NCI-H82 treated with DMSO at 0.1 percent for 48 hours (cell line): ENCODE data around the gene DAPK2.
"Not testable (repeated sequence)": the region's sequence is repeated elsewhere in the genome, so short reads cannot be mapped to it uniquely, and the experiment has no call there.

Experiments used
- DNase-seq: peaks from one replicate; lab custom pipeline; 2025; ENCODE audit not compliant: unreplicated experiment; lab: John Stamatoyannopoulos, UW

The DAPK2 gene

DNA sequence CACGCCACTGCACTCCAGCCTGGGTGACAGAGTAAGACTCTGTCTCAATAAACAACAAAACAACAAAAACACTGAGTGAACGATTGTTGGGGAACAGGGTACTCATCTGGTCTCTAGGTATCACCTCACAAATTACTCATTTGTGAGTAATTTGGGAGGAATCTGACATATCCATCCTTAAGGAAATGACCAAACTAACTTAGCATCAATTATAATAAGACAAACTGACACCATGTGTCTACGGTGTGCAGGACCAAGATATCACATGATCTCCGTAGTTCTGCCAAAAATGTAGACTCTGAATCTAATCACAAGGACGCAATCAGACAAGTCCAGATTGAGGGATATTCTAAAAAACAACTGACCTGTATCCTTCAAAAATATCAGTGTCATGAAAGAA, 12.0 kb upstream of the DAPK2 start:
- no peak for DNase-seq

DNA sequence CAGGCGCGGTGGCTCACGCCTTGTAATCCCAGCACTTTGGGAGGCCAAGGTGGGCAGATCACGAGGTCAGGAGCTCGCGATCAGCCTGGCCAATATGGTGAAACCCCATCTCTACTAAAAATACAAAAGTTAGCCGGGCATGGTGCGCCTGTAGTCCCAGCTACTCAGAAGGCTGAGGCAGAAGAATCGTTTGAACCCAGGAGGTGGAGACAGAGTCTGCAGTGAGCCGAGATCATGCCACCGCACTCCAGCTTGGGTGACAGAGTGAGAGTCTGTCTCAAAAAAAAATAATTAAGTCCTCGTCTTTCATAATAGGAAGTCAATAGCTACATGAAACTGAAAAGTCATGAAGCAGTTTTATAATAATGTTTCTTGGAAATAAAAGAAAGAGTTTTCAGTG, 7.4 kb upstream of the DAPK2 start:
- DNase-seq: not testable (repeated sequence)

DNA sequence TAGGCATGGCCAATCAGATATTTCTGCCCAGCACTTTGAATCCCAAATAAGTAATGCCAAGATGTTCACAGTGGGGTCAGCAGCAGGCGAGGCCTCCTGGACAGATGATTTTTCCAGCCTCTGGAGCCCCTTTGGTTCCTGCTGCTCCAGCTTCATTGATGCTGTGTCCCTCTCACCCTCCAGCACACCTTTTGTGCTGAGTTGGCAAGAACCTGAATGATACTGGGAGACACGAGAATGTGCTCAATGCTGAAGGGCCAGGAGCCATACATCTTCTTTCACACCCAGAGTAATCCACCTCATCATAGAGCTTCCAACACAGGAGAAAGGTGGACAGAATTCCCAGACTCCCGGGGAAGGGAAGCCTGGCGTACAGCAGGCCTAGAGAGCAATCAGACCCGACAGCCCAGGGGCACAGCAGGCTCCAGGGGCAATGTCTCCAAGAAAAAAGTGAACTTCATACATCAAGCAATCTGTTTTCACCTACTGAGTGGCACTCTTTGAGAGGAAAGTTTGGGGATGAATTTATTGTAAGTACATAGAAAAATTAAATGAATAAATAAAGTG, 6.7 kb upstream of the DAPK2 start:
- DNase-seq: no peak

DNA sequence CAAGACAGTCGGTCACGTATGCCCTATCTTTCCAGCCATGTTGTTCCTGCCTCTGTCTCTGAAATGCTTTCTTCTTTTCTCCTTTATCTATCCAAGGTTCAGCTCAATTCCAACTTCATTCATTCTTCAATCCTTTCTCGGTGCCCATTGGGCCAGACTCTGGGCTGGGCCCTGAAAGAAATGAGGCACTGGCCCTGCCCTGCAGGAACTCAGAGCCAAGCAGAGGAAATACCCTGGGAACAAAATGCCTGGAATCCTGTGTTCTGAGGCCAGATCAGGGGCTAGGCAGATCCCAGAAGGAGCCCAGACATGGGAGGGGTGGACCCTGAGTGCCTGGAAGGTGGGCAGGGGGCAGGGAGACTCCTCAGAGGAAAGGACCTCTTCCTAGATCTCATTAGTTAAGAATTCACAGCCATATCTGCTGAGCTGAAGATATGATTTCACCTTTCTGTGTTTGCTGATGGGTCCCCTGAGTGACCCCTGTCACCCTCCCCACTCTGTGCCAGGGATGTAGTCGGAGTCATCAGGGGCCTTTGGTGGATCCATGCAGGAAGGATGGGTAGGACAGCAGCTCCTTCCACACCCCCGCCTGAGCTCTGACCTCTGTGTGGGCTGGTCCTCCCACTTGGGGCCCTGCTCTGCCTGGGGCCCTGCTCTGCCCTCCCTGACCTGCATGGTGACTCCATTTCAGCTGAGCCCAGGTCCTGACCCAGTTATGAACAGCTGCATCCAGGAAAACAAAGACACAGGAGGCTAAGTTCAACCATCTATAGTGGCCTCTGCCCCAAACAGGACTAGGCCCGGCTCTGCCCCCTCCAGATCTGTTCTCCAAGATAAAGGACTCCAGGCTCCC, 5.3 kb upstream of the DAPK2 start:
- no peak for DNase-seq

DNA sequence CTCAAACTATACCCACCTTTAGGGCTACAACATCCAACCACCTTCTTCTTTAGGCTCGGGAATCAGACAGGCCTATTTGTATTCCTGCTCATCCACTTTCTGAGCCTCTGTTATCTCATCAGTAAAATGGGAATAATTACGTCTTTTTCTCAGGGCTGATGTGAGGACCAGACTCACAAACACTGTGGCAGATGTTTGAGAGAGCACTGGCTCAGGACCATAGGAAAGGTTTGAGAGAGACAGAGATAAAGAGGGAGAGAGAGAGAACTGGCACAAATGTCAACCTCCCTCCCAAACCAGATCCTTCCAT, 4.8 kb upstream of the DAPK2 start:
- DNase-seq: no peak

DNA sequence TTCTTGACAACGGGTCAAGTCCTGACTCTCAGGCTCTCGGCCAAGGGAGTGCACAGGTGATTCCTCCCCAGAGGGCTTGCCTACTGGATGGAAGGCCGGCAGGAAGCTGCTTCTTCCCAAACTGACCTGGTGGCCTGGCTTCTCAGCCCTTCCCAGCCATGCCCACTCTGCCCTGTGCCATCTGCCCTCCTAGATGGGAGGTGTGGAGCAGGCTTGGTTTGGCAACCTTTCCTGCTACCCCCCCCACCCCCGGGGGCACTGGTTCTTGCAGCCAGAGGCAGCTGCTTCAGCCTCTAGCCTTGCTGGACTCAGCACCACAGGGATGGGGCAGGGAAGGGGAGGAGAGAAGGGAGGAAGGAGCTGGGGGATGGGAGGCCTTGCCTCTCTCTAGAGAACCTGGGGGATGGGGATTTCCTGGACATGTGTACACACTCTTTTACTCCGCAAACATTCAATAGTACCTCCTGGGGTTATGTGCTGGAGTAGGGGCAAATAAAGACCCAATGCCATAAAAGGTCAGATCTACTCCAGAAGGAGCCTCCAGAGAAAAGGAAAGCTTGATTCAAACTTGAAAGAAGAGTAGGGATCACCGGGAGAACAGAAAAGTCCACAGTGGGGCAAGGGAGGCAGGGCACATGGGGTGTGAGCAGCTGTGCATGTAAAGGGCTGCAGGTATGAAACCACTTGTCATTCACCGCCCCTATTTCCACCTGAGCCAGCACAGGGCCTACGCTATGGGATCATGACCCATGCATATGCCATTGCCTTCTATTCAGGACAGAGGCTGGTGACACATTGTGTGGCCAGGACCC, 4.2 kb upstream of the DAPK2 start:
- DNase-seq: no peak

DNA sequence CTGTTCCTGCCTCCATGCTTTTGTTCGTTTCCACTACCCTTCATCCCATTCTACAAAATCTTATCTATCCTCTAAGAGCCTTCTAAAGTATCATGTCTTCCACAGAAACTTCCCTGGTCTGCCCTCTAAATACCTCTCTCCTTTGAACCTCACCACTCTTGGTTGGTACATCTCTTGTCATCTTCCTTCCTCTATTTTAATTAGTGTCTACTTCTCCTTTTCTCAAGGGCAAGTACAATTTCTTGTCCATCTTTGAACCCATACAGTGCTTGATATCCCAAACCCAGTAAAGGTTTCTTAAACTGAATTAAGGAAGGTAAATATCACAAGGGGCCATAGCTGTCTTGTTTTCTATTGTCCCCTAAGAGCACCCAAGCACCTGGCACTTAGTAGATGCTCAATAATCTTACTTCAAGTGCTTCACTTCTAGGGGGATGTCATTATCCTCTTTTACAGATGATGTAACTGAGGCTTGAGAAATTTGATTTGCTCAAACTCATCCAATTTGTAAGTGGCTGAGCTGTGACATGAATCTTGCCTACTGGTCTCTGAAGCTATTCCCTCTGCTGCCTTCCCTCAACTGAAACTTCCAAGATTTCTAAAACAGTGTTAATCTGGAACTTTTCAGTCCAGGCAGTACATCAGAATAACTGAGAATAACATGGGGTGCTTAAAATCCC, 2.6 kb upstream of the DAPK2 start:
- no peak for DNase-seq

DNA sequence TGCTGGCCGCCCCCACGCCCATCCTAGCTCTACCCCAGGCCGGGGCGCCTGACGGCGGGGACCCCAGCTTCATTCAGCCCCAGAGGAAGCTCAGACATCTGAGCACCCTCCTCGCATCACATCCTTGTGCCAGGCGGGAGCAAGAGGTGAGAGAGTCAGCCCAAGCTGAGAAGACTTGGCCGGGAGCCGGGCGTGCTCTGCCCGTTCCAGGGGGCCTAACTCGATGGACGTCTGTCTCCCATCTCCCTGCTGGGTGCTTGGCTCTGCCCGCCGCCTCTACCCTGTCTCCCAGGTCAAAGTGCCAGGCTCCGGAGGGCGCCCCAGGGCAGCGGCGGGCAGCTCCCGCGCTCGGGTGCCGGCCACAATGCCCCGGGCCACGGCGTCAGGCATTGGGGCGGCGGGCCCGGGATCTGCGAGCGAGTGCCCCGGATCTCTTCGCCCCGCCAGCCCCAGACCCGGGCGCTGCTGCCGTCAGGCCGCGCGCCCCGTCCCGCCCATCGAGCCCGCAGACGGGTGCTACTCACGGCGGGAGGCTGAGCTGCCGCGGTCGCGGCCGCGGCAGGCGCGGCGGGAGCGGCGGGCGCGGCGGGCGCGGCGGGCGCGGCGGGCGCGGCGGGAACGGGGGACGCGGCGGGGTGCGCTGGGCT, 388 bp downstream of the DAPK2 start:
- no peak for DNase-seq

DNA sequence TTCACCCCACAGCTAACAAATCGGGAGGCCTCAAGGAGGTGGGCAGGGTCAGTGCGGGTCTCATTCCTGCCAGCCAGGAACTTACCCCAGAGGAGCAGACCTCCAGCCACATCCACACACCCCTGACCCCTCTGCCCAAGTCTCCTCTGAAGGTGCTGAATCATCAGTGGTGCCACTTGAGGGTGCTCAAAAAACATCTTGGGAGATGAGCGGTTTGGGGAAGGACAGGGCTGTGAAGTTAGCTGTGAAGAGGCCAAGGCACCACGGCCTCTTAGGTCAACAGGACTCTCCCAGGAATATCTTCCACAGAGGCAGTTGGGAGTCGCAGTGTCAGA, 1.2 kb downstream of the DAPK2 start:
- DNase-seq: no peak

DNA sequence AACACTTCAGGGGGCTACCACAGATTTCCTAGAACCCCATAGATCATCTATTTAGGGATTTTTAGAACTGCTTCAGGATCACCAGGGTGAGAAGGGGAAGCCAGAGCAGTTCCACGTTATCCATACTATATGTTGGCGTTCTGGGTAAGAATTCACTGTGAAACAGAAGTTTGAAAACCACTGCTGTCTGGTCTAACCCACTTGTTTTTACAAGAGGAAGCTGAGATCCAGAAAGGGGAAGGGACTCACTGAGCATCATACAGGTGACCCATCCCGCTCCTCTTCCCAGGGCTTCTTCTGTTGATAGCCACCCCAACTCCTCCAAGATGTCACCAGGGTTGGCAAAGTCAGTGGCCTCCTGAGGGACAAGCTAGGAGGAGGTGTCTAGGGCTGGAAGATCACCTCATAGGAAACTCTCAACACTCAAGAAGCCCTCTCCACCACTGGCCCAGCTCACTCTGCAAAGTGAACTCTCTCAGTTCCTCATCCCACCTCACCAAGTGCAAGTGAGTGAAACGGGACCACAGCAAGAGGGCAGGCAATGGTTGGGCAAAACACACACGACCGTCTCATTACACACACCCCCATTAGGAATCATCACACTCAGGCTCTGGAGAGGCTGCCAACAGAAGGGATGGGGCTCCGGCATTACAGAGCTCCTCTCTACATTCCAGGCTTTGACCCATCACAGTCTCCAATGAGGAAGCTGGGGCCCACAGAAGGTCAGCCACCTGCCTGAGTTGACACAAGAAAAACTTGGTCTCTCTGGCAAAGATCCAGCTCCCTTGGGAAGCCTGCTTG, 1.8 kb downstream of the DAPK2 start:
- DNase-seq: no peak

DNA sequence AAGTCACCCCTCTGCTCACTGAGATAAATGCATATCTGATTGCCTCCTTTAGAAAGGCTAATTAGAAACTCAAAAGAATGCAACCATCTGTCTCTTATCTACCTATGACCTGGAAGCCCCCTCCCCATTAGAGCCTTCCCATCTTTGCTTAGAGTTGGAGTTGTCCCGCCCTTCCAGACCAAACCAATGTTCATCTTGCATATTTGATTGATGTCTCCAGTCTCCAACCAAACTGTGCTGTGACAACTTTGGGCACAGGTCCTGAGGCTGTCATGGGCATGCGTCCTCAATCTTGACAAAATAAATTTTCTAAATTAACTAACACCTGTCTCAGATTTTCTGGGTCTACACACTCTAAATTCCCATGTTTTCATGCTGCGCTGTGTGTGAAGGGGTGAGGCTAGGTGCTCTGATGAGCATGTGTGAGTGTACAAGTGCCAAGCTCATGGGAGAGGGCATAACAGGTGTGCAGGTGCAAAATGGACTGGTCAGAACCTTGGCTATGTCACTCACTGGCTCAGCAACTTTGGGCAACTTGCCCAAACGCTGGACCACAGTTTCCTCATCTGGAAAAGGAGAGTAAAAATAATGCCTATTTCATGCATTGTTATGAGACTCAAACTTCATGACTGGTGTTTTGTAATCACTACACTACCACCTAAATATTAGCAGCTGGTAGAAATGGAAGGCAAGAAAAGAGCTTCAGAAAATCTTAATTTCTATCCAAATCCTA, 7.2 kb downstream of the DAPK2 start:
- no peak for DNase-seq

DNA sequence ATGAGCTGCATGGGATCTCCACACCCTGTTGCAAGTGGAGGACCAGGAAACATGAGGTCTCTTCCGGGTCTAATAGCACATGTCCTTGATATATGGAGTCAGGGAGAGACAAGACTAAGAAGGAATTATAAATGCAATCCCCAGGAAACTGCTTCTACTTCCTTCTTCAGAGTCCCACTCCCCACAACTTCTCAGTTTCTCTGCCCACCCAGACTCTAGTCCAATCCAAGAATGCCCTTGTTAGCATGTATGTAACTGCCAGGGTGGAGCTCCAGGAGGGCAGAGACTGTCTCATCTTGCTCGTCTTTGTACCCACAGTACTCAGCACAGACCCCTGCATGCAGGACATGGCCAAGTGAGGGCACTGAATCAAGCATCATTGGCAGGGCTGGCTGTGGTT, 8.3 kb downstream of the DAPK2 start:
- no peak for DNase-seq

DNA sequence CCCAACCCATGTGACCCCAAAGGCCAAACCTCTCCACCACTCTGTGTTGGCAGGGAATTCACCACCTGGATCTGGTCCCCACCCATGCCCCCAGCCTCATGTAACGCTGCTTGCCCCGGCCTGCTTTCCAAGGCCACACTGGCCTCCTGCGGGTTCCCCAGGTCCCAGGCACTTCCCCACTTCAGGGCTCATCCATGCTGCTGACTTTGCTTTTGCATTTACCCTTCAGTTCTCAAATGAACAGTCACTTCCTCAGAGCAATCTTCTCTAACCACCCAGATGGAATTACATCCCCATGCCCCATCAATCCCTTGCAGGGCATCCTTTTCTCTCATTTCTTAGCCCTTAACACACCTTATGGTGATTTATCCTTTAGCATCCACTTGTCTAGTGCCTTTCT, 9.2 kb downstream of the DAPK2 start:
- no peak for DNase-seq

DNA sequence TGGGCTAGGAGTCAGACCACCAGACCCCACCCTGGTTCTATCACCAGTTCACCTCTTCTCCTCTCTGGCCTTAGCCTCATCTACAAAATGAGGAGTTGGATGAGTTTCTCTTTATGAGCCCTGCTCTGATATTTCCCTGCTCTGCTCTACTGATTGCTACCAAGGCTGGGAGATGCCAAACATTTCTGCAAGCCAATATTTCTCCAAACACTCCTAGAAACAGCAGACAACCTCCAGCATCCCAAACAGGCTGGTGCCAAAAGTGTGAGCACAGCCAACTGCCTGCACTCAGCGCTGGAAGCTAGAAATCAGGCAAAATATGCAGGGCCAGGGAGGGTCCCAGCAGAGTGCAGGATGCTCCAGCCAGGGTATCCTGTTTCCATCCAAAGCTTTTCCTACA, 10.8 kb downstream of the DAPK2 start:
- no peak for DNase-seq

DNA sequence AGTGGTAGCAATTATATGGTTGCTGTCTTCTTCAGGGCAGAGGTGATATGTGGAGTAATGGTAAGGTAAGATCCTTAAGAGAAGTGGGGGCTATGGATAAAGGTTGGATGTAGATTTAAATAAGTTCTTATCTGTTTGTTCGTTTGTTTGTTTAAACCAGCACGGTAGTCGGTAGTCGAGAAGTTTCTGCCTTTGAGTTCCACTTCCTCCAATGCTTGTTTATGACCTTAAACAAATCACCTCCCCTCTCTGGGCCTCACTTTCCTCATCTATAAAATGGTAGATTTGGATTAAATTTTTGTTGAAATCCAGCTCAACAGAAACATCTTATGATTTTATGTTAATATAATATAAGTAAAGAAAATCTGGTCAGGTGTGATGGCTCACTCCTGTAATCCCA, 11.8 kb downstream of the DAPK2 start:
- no peak for DNase-seq

DNA sequence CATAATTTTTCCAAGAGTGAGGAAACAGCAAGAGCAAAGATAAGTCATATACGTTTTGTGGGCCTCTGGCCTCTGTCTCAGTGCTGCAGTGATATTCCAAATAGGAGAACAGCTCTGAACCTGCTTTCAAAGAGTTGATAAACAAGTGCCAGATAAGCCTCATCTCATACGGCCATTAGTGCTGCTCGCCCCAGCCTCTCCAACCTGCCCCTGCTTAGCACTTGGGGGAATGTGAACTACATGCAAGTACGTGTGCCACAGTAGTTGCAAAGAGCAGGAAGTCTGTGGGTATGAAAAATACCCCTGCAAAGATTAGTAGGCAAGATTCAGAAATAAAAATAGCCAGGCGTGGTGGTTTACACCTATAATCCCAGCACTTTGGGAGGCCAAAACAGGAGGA, 14.0 kb downstream of the DAPK2 start:
- DNase-seq: no peak

DNA sequence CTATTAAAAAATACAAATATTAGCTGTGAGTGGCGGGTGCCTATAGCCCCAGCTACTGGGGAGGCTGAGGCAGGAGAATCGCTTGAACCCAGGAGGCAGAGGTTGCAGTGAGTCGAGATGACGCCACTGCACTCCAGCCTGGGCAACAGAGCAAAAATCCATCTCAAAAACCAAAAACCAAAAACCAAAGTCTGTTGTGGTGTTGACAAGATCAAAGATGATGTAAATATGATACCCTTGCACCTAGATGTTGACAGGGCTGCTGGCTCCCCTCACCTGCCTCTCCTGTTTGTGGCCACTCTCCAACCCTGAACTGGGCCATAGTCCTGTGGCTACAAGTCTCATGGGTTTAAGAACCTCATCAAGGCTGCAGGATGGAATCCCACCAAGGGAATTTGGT, 16.2 kb downstream of the DAPK2 start:
- DNase-seq: no peak

DNA sequence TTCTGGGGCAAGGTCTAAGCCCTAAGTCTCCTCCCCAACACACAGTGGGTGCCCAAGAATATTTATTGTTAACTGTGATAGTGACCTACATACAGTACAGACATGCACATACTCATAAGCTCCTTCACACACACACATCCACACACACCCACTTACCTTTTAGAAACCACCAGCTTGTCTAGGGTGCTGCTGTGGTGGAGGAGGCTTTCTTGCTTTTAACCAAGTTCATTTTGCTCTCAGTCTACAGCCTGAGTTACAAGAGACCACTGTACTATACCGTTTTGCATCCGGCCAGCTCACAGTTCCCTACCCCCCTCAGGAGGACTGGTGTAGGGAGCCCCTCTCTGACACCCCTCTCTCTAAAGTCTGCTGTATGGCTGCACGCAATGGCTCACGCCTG, 16.7 kb downstream of the DAPK2 start:
- DNase-seq: no peak

DNA sequence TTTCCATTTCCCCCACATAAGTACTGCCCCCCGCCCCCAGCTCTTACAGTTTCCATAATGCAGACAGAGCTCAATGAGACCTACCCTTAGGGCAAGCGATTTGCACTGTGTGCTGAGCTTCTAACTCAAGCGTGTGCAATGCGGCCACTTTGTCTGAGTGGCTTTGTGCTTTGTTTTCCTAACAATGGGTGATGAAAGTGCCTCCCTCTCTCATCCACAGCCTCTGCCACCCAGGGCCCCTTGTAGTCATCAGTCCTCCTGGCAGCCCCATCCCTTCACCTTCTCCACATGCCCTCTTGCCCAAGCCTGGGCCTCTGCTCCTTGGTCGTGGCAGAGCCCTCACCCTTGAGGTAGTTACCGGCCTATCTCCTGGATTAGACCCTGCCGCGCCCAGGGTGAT, 17.2 kb downstream of the DAPK2 start:
- no peak for DNase-seq

DNA sequence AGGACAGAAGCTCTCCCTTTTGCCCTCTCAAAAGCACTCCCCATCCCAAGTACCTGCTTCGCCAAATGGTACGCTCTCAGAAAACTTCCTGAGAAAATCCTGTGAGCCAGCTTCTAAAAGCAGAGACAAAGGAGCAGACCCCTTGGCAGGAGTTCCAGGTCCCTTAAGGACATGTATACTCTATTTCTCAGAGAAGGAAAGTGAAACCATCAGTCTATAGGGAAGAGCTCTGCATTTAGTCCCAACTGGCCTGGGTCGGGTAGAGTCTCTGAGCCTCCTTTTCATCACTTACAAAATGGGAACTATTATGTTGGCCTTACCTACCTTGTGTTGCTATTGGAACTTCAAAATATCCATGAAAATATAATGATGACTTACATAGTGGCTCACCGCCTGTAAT, 19.7 kb downstream of the DAPK2 start:
- DNase-seq: no peak
